Calu3 (cell line): ENCODE measurements around the gene PHACTR4. TPM values are rescaled to one million over a fixed set of nuclear protein-coding genes. Genes with fewer than 3 reads are reported as not detected.
A peak's percentile ranks its signal among the peaks of the same experiment; 100 is the strongest.

Source experiments
- BruUV-seq: library from RNA; stranded (reverse); fragments of 400-500 nt; replicated peaks from 2 replicates; lab custom pipeline; 2021; lab: Mats Ljungman, UMichigan
- CTCF ChIA-PET: fragments of 300-600 bp; sonication (Branson Sonifier 250); formaldehyde crosslinking; loops from one replicate; lab custom pipeline; 2022; ENCODE audit warnings: antibody characterized with exemption; lab: Charles Lee
- DNase-seq: peaks from one replicate; pipeline ENCODE4 v3.0.0; 2022
- H3K27ac Mint-ChIP-seq: one replicate; pipeline ENCODE4 v1.8.0; 2022; ENCODE audit warnings: mixed read lengths; ENCODE audit not compliant: unreplicated experiment
- H3K27me3 Mint-ChIP-seq: one replicate; pipeline ENCODE4 v1.8.0; 2022; ENCODE audit warnings: mixed read lengths; ENCODE audit not compliant: unreplicated experiment
- H3K36me3 Mint-ChIP-seq: one replicate; pipeline ENCODE4 v1.8.0; 2022; ENCODE audit warnings: mild to moderate bottlenecking, moderate library complexity, mixed read lengths; ENCODE audit not compliant: insufficient read depth, unreplicated experiment
- H3K4me1 Mint-ChIP-seq: one replicate; pipeline ENCODE4 v1.8.0; 2022; ENCODE audit warnings: mild to moderate bottlenecking, low read depth, mixed read lengths; ENCODE audit not compliant: unreplicated experiment
- H3K4me3 Mint-ChIP-seq: one replicate; pipeline ENCODE4 v1.8.0; 2022; ENCODE audit warnings: mild to moderate bottlenecking, low read depth, moderate library complexity, mixed read lengths; ENCODE audit not compliant: unreplicated experiment
- H3K9me3 Mint-ChIP-seq: one replicate; pipeline ENCODE4 v1.8.0; 2022; ENCODE audit warnings: low read depth, mixed read lengths; ENCODE audit not compliant: unreplicated experiment
- intact Hi-C: fragments of 100-400 bp; cut with micrococcal nuclease; formaldehyde crosslinking; loops from one replicate; pipeline ENCODE4 v1.10.0; 2022; ENCODE audit not compliant: unreplicated experiment
- total RNA-seq: library from RNA; stranded (reverse); gene quantifications from 2 replicates; pipeline ENCODE4 v1.2.3, GENCODE V29; 2022
- TF ChIP-seq, protein P1 (sequence below): fragments of 200-600 bp; IDR thresholded peaks from one replicate; pipeline ENCODE4 v1.8.0; 2022; ENCODE audit warnings: antibody characterized with exemption; ENCODE audit not compliant: unreplicated experiment

Gene PHACTR4
- total RNA-seq, 1 experiment from 2014 or later, result 58.7 TPM

DNA sequence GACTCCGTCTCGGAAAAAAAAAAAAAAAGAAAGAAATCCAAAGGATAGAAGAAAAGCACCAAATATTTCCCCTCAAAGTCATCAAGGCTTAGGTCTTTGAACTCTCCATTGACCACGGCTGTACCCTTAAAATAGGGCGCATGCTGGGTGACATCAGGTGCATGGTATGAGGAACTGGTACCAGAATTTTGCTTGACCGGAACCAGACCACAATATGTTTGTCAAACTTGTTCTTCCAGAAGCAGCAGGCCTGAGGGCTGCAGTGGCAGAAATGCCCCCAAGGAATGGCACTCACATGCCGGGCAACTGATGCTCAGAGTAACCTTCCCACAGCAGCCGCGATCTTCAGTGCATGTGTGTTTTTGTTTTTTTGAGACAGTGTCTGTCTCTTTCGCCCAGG, 157.3 kb downstream of the PHACTR4 start:
- intact Hi-C loops, result no loop called here
- Mint-ChIP-seq H3K4me3 (peak overlapping the region; percentile 54), H3K4me1 (peaks cover 42% of the 10 kb centered on the region), H3K9me3 (no peaks in the 10 kb centered on the region), H3K27me3 (no peaks in the 10 kb centered on the region), H3K27ac (peak overlapping the region; percentile 77), H3K36me3 (peaks cover 66% of the 10 kb centered on the region)
- BruUV-seq, result no TSS peak
- peak; percentile 86 for DNase-seq
- TF ChIP-seq, protein P1, sequence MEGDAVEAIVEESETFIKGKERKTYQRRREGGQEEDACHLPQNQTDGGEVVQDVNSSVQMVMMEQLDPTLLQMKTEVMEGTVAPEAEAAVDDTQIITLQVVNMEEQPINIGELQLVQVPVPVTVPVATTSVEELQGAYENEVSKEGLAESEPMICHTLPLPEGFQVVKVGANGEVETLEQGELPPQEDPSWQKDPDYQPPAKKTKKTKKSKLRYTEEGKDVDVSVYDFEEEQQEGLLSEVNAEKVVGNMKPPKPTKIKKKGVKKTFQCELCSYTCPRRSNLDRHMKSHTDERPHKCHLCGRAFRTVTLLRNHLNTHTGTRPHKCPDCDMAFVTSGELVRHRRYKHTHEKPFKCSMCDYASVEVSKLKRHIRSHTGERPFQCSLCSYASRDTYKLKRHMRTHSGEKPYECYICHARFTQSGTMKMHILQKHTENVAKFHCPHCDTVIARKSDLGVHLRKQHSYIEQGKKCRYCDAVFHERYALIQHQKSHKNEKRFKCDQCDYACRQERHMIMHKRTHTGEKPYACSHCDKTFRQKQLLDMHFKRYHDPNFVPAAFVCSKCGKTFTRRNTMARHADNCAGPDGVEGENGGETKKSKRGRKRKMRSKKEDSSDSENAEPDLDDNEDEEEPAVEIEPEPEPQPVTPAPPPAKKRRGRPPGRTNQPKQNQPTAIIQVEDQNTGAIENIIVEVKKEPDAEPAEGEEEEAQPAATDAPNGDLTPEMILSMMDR, result no peak
- CTCF ChIA-PET, result interaction anchor here (0.7 kb wide), 1 partner anchor 116 kb away, joined by 5 read pairs; no protein-coding TSS in a partner anchor

DNA sequence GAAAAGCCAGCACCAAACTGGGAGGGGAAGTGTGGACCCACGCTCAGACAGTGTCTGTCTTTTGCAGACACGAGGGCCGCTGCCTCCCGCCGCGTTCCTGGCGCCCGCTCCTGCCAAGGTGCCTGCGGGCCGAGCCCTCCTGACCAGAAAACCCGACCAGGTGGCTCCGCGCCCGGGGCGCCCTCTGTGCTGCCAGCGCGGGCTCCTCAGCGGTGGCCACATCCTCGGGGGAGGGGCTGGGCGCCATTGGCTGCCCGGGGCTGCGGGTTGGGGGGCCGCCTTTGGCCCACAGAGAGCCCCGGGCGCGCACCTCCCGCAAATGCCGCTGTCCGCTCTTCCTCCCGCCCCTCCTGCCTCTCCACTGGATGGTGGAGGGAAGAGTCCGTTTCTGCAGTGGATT, 160.9 kb downstream of the PHACTR4 start:
- Mint-ChIP-seq H3K4me3 (no peak overlapping the region), H3K9me3 (no peaks in the 10 kb centered on the region), H3K27me3 (no peaks in the 10 kb centered on the region), H3K27ac (no peak overlapping the region), H3K4me1 (peaks cover 10% of the 10 kb centered on the region), H3K36me3 (peaks cover 61% of the 10 kb centered on the region)
- TF ChIP-seq, protein P1, result no peak
- CTCF ChIA-PET, result no interaction called here
- DNase-seq, result no peak
- intact Hi-C loops, result no loop called here
- BruUV-seq, result no TSS peak

DNA sequence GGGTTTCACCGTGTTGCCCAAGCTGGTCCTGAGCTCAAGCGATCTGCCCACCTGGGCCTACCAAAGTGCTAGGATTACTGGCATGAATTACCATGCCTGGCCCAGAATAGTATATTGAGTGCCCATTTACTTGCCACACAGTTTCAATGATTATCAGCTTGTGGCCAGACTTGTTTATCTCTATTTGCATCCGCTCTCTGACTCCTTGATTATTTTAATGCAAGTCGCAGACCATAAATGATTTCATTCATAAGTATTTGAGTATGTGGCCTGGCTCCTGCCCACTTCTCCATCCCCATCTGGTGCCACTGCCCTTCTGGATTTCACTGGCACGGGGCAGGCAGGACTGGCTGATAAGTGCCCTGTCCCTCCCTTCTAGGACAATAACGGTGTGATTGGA, 165.1 kb downstream of the PHACTR4 start:
- Mint-ChIP-seq H3K4me3 (no peak overlapping the region), H3K27ac (no peak overlapping the region), H3K9me3 (no peaks in the 10 kb centered on the region), H3K36me3 (peaks cover 64% of the 10 kb centered on the region), H3K27me3 (no peaks in the 10 kb centered on the region), H3K4me1 (no peaks in the 10 kb centered on the region)
- intact Hi-C loops, result no loop called here
- CTCF ChIA-PET, result no interaction called here
- no peak for DNase-seq
- no TSS peak for BruUV-seq
- TF ChIP-seq, protein P1, result no peak

DNA sequence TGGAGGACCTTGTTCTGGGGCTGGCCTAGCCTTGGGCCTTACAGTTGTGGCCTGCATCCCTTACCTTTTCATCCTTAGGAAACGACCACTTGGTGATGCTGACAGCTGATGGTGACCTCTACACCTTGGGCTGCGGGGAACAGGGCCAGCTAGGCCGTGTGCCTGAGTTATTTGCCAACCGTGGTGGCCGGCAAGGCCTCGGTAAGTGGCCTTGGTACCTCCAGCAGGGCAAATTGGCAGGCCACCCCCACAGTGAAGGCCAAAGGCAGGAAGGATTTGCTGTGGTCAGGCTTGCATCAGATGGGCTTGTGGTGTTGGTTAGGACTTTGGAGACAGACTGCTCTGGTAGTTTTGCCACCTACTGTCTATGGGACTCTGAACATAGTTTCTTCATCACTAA, 165.6 kb downstream of the PHACTR4 start:
- intact Hi-C loops, result no loop called here
- H3K27me3 Mint-ChIP-seq, result no peaks in the 10 kb centered on the region
- H3K9me3 Mint-ChIP-seq, result no peaks in the 10 kb centered on the region
- no peak overlapping the region for H3K4me3 Mint-ChIP-seq
- peaks cover 61% of the 10 kb centered on the region for H3K36me3 Mint-ChIP-seq
- BruUV-seq, result no TSS peak
- no peak overlapping the region for H3K27ac Mint-ChIP-seq
- DNase-seq, result no peak
- CTCF ChIA-PET, result no interaction called here
- no peaks in the 10 kb centered on the region for H3K4me1 Mint-ChIP-seq
- TF ChIP-seq, protein P1, result no peak
